Sigmoid colon (tissue), 3 donors: ENCODE measurements around the gene VRK2.

Source experiments
- POLR2A ChIP-seq, 2 donors: fragments of 450-650 bp; IDR thresholded peaks; one replicate each; pipeline ENCODE4 v1.6.1; 2016; ENCODE audit warnings: antibody characterized with exemption in 2 of 2, mild to moderate bottlenecking in 2 of 2, moderate library complexity in 2 of 2
- TF ChIP-seq, protein P1 (sequence below), 4 experiments: fragments of 450-650 bp in 3 of 4; fragments of 200-600 bp in 1 of 4; IDR thresholded peaks; one replicate each; pipeline ENCODE4 v1.5.1; 2016 to 2019; ENCODE audit warnings: antibody characterized with exemption in 4 of 4, mild to moderate bottlenecking in 3 of 4, moderate library complexity in 2 of 4

DNA sequence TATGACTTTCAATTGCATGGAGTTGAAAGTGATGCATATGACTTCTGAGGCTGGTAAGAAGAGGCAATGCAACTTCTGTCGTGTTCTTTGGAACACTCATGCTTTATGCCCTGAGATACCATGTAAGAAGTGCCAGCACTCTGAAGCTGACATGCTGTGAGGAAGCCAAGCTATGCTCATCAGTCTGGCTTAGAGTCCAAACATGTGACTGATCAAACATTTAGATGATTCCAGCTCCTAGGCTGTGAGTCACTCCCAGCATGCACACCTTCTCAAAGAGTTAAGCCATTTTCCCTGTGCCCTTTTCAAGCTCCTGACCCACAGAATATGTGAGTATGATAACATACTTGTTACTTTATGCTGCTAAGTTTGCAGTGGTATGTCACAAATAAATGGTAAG, 15.8 kb upstream of the VRK2 start:
- TF ChIP-seq, protein P1, sequence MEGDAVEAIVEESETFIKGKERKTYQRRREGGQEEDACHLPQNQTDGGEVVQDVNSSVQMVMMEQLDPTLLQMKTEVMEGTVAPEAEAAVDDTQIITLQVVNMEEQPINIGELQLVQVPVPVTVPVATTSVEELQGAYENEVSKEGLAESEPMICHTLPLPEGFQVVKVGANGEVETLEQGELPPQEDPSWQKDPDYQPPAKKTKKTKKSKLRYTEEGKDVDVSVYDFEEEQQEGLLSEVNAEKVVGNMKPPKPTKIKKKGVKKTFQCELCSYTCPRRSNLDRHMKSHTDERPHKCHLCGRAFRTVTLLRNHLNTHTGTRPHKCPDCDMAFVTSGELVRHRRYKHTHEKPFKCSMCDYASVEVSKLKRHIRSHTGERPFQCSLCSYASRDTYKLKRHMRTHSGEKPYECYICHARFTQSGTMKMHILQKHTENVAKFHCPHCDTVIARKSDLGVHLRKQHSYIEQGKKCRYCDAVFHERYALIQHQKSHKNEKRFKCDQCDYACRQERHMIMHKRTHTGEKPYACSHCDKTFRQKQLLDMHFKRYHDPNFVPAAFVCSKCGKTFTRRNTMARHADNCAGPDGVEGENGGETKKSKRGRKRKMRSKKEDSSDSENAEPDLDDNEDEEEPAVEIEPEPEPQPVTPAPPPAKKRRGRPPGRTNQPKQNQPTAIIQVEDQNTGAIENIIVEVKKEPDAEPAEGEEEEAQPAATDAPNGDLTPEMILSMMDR (IDR thresholded peaks at IDR 0.05) = no peak
- TF ChIP-seq POLR2A (IDR thresholded peaks at IDR 0.05) = no peak
